Raji (cell line): Measurements from ENCODE around the gene NGFR.

Experiments
- POLR2A ChIP-seq: IDR thresholded peaks from 2 replicates; pipeline ENCODE4 v1.6.1; 2011; ENCODE audit warnings: low read depth, low read length, control low read depth; ENCODE audit not compliant: insufficient read depth

The NGFR gene

DNA sequence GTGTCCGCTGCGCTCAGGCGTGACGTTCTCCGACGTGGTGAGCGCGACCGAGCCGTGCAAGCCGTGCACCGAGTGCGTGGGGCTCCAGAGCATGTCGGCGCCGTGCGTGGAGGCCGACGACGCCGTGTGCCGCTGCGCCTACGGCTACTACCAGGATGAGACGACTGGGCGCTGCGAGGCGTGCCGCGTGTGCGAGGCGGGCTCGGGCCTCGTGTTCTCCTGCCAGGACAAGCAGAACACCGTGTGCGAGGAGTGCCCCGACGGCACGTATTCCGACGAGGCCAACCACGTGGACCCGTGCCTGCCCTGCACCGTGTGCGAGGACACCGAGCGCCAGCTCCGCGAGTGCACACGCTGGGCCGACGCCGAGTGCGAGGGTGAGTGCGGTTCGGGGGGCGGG is 11.2 kb downstream of the NGFR start:
- TF ChIP-seq POLR2A, result no peak

DNA sequence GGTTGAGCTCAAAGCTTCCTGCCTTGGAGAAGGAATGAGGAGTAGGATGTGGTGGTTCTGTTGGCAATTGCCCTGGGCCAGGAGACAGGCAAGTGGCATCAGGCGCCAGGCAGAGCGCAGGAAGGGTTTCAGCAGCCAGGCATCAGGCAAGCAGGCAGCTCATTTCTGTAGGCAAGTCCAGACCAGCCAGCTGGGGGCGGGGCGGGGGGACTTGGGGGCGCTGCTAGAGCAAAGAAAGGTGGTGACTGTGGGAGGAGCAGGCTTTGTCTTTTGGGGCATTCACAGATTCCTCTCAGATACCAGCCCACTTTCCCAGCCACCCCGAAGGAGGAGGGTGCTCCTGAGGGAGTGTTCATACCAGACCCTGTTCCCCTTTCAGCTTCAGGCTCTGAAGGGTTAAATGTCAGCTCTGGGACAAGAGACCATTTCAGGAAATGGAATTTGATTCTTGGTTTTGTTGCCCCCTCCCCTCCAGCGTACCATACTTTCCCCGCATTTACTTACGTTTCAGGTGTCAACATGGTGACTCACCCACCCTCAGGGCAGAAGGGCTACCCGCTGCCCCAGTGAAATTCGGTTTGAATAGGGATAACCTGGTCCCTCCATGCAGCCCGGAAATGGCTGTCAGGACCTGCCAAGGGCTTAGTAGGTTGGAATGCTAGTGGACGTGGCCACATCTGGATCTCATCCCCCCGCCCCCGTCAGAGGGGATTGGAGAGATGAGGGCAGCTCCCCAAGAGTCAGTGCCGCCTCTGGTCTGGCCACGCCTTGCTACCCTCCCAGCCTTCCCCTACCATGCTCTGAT is 13.2 kb downstream of the NGFR start:
- no peak for TF ChIP-seq POLR2A

DNA sequence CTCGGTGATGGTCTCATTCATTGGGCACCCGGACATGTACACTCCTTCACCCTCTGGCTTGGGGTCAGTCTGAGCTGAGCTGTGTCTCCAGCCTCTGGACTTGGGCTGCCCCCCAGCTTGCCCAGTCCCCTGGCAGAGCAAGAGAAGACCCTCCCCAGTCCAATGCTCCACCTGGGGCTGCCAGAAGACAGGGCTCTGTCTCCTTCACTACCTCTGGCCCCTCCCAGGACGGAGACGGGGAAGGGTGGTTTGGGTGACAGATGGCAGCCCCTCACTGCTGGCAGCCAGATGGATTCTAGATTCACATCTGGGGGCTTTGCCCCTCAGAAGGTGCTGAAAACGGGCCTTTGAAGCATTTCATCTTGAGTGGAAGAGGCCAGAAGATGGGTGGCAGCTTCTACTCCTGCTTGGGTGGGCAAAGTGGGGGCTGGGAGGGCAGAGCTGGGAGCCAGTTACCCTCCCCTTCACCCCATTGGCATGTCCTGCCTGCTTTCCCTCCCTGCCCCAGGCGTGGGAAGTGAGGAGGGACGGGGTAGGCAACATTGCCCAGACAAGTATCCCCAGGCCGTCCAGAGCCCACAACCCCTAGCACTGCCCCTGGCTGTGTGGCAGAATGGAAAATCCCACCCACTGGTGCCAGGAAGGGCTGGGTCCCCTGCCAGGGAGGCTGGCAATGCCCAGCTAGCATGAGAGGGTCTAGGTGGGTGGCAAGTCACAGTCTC is 13.9 kb downstream of the NGFR start:
- no peak for TF ChIP-seq POLR2A

GRCh38 chr17:49509588-49509917 is 14.5 kb downstream of the NGFR start:
- TF ChIP-seq POLR2A, result no peak

DNA sequence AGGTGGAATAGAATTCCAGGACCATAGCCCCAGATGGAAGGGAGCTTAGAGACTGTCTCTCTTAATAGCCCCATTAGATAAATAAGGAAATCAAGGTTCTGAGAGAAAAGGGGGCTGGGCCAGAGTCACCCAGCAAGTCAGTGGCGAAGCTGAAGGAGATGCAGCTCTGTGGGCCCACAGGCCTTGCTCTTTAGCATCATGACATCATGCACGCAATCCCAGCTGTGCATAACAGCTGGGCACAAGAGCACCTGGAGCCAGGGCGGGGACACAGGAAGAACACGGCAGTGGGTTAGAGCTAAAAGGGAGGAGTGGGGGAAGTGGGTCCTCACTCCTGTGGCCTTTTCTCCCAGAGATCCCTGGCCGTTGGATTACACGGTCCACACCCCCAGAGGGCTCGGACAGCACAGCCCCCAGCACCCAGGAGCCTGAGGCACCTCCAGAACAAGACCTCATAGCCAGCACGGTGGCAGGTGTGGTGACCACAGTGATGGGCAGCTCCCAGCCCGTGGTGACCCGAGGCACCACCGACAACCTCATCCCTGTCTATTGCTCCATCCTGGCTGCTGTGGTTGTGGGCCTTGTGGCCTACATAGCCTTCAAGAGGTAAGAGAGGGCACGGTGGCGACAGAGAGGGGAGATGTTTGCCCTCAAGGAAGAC is 15.1 kb downstream of the NGFR start:
- no peak for TF ChIP-seq POLR2A

DNA sequence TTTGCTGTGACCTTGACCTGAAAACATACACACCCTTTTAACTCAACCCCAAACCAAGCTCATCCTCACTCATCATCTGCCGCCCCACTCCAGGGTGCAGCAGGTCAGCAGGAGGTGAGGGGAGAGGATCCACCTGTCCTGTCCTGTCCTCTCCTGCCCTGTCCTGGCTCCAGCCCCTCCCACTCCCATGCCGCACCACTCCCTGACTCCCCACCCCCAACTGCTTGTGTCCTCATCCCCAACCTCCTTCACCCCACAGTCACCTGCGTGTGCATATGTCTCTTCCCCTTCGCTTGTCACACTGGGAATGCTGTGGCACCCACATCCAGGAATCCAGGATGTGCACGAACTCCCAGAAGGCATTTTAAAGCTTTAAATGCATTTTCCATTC is 15.6 kb downstream of the NGFR start:
- TF ChIP-seq POLR2A, result no peak

- no peak for TF ChIP-seq POLR2A
These were observed 16.7 kb downstream of the NGFR start for GRCh38 chr17:49511810-49512209.

GRCh38 chr17:49512296-49513043 is 17.4 kb downstream of the NGFR start:
- no peak for TF ChIP-seq POLR2A

DNA sequence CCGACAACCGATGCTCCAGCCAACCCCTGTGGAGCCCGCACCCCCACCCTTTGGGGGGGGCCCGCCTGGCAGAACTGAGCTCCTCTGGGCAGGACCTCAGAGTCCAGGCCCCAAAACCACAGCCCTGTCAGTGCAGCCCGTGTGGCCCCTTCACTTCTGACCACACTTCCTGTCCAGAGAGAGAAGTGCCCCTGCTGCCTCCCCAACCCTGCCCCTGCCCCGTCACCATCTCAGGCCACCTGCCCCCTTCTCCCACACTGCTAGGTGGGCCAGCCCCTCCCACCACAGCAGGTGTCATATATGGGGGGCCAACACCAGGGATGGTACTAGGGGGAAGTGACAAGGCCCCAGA is 17.9 kb downstream of the NGFR start:
- TF ChIP-seq POLR2A, result no peak

DNA sequence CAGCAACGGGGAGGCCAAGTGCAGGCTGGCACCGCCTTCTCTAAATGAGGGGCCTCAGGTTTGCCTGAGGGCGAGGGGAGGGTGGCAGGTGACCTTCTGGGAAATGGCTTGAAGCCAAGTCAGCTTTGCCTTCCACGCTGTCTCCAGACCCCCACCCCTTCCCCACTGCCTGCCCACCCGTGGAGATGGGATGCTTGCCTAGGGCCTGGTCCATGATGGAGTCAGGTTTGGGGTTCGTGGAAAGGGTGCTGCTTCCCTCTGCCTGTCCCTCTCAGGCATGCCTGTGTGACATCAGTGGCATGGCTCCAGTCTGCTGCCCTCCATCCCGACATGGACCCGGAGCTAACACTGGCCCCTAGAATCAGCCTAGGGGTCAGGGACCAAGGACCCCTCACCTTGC is 18.5 kb downstream of the NGFR start:
- no peak for TF ChIP-seq POLR2A

- TF ChIP-seq POLR2A, result no peak
These were observed 19.1 kb downstream of the NGFR start for GRCh38 chr17:49514071-49514721.

DNA sequence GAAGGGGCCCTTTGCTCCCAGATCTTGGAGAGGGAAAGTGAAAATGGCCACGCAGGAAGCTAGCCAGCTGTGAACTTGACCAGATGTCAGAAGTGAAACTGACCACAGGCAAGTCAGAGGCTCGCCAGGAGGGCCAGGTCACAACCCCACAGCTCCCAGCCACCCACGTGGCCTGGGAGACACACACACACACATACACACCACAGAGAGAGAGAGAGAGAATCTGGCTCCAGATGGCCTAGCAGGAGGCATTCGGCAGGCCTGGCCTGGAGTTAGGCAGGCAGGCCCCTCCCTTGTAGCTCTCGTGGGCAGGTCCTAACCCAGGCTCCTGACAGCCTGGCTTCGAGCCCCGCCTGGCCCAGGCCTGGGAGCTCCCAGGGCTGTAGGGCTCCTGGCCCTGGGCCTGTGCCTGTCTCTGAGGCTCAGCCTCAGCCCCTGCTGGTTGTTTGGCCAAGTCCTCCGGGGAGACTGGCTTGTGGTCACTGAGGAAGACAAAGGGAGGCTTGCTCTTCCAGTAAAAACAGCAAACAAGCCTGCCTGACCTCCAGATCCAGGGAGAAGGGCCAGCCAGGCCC is 20.2 kb downstream of the NGFR start:
- TF ChIP-seq POLR2A, result no peak

GRCh38 chr17:49516180-49516579 is 21.1 kb downstream of the NGFR start:
- TF ChIP-seq POLR2A, result no peak

GRCh38 chr17:49518346-49519078 is 23.4 kb downstream of the NGFR start:
- no peak for TF ChIP-seq POLR2A
